ENCODE data around the gene MYO18A. TPM values are rescaled to one million over a fixed set of nuclear protein-coding genes. Genes with fewer than 3 reads are reported as not detected.

MYO18A gene
- total RNA-seq, 1 experiment from 2014 or later = 37.2 TPM

DNA sequence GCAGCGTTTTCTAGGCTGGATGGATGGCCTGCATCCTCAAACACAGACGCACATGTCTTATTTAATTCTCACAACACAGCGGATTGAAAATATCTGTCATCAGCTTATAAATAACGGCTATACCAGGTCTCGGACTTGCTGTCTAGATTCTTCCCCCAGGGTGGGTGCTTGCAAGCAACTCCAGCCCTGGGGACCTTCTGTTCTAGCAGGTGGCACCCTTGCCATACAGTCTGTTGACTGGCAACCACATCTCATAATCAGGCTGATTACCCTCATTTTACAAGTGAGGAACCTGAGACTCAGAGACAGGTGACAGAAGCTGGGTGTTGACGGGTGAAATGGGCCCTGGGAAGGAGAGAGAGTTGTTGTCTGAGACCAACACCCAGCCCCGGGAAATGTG, 158.1 kb downstream of the MYO18A start:
- H3K36me3 ChIP-seq (ENCODE audit: control insufficient read depth in 1 of 2, insufficient read depth in 2 of 2, low read length in 2 of 2) = no peaks in the 10 kb centered on the region
- intact Hi-C loops (cut with micrococcal nuclease) = no loop called here
- H3K9me3 ChIP-seq (ENCODE audit: control insufficient read depth in 1 of 2, insufficient read depth in 1 of 2, low read depth in 1 of 2, low read length in 2 of 2) = no peaks in the 10 kb centered on the region
- no peak overlapping the region for H3K27ac ChIP-seq (ENCODE audit: low read depth, low read length)
- POLR2A ChIA-PET = no interaction called here
- no peak overlapping the region for H2AFZ ChIP-seq (ENCODE audit: low read depth, low read length, poor library complexity, severe bottlenecking)
- no peak for DNase-seq (ENCODE audit: low read depth, low spot score)
- peaks cover 54% of the 10 kb centered on the region for H3K27me3 ChIP-seq (ENCODE audit: insufficient read depth, low read length)
- H3K79me2 ChIP-seq (ENCODE audit: insufficient read depth, low read length) = no peaks in the 10 kb centered on the region
- no peaks in the 10 kb centered on the region for H3K9me2 ChIP-seq (ENCODE audit: insufficient read depth)
- no peak overlapping the region for H3K4me3 ChIP-seq (replicated peaks in 1 of 2; ENCODE audit: low read depth in 1 of 2, low read length in 2 of 2)
- RAD21 ChIA-PET (ENCODE audit: low non-redundant PET in 1 of 2, low total read pairs in 2 of 2, uncharacterized antibody in 2 of 2, unreplicated experiment in 2 of 2) = no interaction called here
- ATAC-seq = no peak
- H3K4me2 ChIP-seq (ENCODE audit: low read length) = no peak overlapping the region
- BruUV-seq (replicated peaks) = no TSS peak
- TF ChIP-seq CBX3 (IDR thresholded peaks at IDR 0.05; ENCODE audit: low read depth) (no peak), EZH2phosphoT487 (IDR thresholded peaks at IDR 0.05; ENCODE audit: borderline replicate concordance) (no peak), TCF7L2 (IDR thresholded peaks at IDR 0.05; ENCODE audit: borderline replicate concordance, extremely low read depth, insufficient read depth, insufficient read length) (no peak), POLR2A (IDR thresholded peaks at IDR 0.05; ENCODE audit: borderline replicate concordance, extremely low read depth, insufficient read depth, insufficient read length) (no peak), CTCF (IDR thresholded peaks at IDR 0.05 in 2 of 3, conservative IDR thresholded peaks at IDR 0.05 in 1 of 3; ENCODE audit: borderline replicate concordance in 1 of 3, insufficient read depth in 1 of 3, low read depth in 2 of 3, low read length in 2 of 3) (no peak), CEBPB (IDR thresholded peaks at IDR 0.05; ENCODE audit: low read depth) (no peak), EZH2 (IDR thresholded peaks at IDR 0.05) (no peak), ZFX (IDR thresholded peaks at IDR 0.05) (no peak), REST (IDR thresholded peaks at IDR 0.05; ENCODE audit: low read depth) (no peak)
- TF ChIP-seq, protein P1, sequence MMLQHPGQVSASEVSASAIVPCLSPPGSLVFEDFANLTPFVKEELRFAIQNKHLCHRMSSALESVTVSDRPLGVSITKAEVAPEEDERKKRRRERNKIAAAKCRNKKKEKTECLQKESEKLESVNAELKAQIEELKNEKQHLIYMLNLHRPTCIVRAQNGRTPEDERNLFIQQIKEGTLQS (IDR thresholded peaks at IDR 0.05) = no peak
- no peak overlapping the region for H3K9ac ChIP-seq (ENCODE audit: low read length)
- CTCF ChIA-PET = no interaction called here
- no peaks in the 10 kb centered on the region for H3K4me1 ChIP-seq (ENCODE audit: control insufficient read depth in 1 of 2, insufficient read depth in 2 of 2, low read length in 2 of 2)
- H4K20me1 ChIP-seq (ENCODE audit: insufficient read depth) = no peaks in the 10 kb centered on the region

All from HCT116 (cell line).